ENCODE results near the gene MGAT4C. TPM values are rescaled to one million over a fixed set of nuclear protein-coding genes. Genes with fewer than 3 reads are reported as not detected.

Gene MGAT4C
- total RNA-seq, 1 donor from 2014 or later, result 0.32 TPM

DNA sequence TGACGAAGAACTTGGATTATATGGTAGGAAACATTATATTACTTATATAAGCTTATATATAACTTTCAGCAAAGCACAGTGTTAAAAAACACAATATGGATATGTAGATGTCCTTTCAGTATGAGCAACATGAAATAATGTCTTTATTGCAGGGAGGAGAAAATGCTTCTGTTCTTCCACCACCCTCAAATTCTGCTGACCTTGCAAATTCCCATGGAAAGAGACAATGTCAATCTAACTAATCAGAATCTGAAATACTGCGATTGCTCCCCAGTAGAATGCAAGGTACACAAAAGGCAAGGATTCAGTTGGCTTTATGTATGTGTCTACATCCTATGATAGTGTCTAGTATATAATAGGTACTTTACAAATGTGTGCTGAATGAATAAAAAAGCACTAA, 26.4 kb downstream of the MGAT4C start:
- DNase-seq (ENCODE audit: low spot score), result no peak

DNA sequence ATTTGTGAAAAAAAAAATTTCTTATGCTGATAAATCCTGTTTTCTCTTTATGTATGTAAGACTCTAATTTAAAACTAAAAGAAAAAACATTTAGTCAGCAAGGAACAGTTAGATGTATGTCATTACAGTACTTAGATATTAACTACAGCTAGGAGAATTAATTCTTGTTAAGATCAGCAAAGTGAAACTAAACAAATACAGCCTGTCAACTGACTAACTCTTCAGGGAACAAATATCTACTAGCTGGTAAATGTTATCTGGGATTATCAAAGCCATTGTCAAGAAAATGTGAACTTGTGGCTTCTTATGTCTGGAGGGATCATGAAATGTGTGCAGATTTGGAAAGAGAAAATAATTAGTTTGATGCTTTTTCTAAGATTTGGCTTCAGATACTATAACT, 27.5 kb downstream of the MGAT4C start:
- DNase-seq (ENCODE audit: low spot score), result no peak

GRCh38 chr12:86226481-86226880, 29.7 kb downstream of the MGAT4C start:
- no peak for DNase-seq (ENCODE audit: low spot score)

DNA sequence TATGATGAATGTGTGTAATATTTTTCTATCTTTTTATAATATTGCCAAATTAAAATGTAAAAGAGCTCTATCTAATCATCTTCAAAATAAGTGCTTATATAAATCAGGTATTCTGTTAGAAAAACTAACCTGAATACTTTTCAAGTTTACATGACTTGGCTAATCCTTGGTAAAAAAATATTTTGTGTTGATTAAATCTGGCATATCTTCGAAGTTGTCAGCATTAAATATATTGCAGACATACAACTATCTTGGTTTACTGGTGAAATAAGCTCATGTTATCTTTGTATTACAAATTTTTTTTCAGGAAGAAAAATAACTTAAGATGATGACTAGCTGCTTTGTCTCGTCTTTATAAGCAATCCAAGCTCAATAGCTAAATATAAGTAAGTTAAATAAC, 39.6 kb downstream of the MGAT4C start:
- no peak for DNase-seq (ENCODE audit: low spot score)

GRCh38 chr12:86213012-86213411, 43.2 kb downstream of the MGAT4C start:
- no peak for DNase-seq (ENCODE audit: low spot score)

DNA sequence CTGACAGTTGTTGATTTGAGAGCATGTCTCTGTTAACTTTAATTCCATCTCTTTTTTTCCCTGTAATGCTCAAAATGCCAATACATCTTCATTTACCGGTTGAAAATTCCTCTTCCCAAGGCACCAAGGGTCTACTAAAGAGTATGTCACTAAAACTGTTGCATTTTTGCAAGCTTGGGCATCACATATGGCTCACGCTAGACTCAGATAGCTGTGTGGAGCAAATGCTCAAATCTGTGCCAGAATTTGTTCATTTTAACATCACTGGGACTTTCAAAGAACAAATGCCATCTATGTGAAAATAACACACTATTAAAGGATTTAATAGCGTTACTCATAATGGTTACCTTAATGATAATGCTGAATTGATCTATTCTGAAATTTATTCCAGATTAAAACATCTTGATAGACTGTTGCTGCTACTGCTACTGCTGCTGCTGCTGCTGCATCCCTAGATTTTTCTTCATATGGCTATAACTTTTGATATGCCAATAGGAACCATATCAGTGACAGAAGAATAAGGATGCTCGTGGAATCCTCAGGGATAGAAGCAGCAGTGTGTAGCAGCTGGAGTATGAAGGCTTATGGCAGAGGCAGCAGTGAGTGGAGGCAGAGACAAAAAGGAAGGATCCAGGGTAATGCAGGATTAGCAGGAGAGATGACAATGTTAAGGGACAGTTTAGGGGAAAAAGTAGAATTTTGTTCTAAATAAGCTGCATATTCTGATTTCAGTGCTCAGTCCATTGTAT, 57.3 kb downstream of the MGAT4C start:
- DNase-seq (ENCODE audit: low spot score), result no peak

- DNase-seq (ENCODE audit: low spot score), result no peak
Observed at GRCh38 chr12:86196465-86196864, 59.7 kb downstream of the MGAT4C start.

- no peak for DNase-seq (ENCODE audit: low spot score)
Observed at GRCh38 chr12:86194721-86195120, 61.5 kb downstream of the MGAT4C start.

DNA sequence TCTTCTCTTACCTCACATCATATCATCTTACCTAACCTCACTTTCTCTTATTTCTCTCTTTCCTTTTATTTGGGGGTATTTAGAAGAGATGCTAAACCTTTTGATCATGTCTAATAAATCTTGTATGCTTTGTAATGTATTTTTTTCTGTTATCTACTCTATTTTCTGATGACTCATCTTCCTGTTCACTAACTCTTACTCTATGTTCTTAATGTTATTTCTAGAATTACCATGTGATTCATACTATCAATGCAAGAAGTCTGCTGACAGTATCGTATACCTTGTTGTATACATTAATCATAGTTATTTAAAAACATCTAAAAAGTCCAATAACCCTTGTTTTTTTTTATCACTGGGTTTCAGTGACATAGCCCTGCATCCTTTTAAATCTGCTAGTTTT, 62.3 kb downstream of the MGAT4C start:
- no peak for DNase-seq (ENCODE audit: low spot score)

GRCh38 chr12:86188226-86188625, 68.0 kb downstream of the MGAT4C start:
- no peak for DNase-seq (ENCODE audit: low spot score)

DNA sequence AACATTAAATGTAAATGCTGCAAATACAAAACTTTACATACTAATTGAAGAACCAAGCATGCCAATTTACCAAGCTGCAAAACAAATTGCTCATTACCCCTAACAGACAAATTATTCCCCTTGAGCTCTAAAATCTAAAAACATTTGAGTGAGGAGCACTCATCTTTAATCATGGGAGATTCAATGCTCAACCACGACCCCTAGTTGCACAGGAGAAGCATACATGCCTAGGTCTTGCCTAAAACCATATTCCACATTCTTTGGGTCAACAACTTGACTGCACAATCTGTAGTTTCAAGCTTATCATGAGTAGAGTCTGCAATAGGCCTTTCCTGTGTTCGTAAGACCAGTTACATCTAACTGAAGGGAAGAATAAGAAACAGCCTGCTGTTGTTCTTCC, 69.7 kb downstream of the MGAT4C start:
- no peak for DNase-seq (ENCODE audit: low spot score)

DNA sequence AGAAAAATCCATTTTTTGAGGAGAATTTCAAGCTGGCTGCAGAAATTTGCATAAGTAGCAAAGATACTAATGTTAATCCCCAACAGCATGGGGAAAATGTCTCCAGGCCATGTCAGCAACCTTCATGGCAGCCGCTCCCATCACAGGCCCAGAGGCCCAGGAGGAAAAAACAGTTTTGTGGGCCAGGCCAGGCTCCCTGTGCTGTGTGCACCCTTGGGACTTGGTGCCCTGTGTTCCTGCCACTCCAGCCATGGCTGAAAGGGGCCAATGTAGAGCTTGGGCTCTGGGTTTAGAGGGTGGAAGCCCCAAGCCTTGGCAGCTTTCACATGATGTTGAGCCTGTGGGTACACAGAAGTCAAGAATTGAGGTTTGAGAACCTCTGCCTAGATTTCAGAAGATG, 76.3 kb downstream of the MGAT4C start:
- DNase-seq (ENCODE audit: low spot score), result no peak

DNA sequence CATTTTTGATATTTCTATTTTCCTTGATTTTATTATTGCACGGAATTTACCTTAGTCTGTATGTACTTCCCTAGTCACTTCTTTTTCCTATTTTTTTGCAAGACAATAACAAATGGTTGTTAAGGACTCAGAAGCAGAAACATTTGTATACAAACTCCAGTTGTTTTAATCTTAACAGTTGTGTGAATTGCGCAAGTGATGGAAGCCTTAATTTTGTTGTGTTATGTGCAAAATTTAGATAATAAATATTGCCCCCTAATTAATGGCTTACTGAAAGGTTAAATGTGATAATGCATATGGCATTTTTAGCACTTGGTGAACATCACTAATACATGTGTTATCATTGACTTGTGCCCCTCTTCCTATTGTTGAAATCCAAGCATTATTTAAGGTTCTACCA, 82.0 kb downstream of the MGAT4C start:
- DNase-seq (ENCODE audit: low spot score), result no peak

DNA sequence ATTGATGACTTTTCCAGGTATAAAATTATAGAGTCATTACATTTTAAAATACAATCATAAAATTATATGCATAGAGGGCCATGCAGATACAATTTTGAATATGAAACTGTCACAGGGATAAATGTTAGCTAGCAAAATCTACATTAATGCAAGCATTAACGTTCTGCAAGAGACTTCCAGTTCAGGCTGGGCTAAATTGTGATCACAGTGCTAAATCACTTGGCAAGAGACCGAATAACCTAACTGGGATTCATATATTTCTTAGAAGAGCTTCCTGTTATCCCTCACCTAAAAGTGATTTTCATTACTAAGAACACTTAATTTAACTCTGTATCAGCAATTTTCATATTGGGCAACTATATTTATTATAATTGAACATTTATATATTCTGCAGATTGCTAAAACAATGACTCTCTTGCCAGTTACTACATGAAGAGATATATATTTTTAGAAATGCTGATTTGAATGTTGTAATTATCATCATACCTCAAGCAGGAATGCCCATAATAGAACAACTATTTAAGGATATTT, 83.2 kb downstream of the MGAT4C start:
- DNase-seq (ENCODE audit: low spot score), result no peak

DNA sequence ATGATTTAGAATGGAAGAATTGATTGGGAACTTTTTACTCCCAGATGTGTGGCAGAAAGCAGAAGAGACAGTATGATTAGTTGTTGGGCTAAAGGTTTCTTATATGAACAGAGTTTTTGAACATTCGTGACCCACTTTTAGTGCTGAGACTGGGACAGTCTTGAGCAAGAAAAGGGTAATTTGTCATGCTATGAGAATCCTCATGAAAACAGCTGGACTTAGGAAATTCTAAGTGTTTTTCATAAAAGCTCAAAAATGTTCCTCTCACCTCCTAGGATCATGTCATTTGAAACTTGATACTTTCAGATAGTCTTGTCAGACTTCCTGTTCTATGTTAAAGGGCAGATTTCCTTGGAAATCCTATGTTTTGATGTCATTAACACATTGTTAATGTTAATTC, 86.1 kb downstream of the MGAT4C start:
- no peak for DNase-seq (ENCODE audit: low spot score)

GRCh38 chr12:86158956-86159355, 97.2 kb downstream of the MGAT4C start:
- no peak for DNase-seq (ENCODE audit: low spot score)

DNA sequence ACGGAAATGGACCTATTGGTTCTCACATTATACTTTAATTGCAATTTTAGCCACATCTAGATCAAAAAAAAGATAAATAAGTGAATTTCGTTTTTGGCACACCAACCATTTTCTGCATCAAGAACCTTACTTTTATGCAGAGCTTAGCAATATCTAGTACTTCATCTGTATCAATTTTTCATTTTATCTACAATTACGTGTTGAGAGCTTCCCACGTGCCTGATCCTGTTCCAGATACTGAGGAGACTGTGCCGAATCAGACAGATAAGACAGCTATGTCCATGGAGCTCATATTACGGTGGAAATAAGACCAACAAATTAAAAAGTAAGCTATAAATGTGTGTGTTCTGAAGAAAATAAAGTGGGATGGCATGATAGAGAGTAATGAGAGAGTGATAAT, 101.6 kb downstream of the MGAT4C start:
- DNase-seq (ENCODE audit: low spot score), result no peak

GRCh38 chr12:86148612-86149011, 107.6 kb downstream of the MGAT4C start:
- DNase-seq (ENCODE audit: low spot score), result no peak

GRCh38 chr12:86148071-86148470, 108.1 kb downstream of the MGAT4C start:
- no peak for DNase-seq (ENCODE audit: low spot score)

DNA sequence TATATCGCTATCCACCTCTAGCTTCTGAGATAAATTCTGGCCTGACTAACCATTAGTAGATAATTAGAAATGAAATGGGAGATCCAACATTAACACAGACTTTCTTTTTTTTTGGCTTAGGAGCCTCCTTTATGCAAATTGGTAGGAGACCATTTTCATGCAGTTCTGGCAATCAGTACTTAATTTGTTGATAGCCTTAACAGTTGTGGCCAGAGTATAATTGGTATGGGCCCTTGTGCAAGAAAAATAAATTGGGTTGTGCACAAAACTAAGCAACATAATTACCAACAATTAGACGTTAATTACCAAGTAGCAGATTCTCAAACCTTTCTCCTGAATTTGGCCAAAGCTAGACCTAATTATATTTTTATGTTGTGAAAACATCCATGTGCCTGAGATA, 111.0 kb downstream of the MGAT4C start:
- no peak for DNase-seq (ENCODE audit: low spot score)

DNA sequence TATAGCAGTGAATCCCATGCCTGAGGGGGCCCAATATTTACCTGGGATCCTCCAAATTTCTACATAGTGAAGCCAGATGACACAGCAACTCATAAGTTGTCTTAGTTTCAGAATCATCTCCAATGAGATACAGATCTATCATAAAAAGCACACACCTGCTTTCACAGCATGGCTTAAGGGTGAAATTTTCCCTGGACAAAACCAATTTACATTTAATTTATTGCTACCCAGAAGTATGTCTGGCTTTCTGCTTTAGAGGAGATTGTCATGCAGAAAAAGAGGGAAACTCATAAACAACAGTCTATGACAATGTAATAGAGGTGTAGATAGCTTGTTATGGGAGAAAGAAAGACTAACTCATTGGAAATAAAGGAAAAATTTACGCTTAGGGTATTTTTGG, 113.0 kb downstream of the MGAT4C start:
- no peak for DNase-seq (ENCODE audit: low spot score)

DNA sequence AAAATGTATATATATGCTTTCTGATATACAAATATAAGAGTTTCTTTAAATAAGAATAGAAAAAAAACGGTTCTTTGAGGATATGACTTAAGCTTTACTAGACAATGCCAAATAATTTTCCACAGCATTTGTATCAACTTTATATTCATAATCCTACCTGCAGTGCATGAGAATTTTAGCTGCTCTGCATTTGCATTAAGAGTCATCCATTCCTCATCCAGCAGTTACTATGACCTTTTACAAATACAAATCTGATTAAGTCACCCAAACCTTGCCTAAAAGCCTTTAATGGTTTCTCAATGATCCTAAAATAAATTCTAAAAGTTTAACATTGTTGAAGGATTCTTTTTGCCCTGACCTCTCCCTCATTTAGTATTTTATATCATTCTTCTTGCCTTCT, 116.5 kb downstream of the MGAT4C start:
- no peak for DNase-seq (ENCODE audit: low spot score)

DNA sequence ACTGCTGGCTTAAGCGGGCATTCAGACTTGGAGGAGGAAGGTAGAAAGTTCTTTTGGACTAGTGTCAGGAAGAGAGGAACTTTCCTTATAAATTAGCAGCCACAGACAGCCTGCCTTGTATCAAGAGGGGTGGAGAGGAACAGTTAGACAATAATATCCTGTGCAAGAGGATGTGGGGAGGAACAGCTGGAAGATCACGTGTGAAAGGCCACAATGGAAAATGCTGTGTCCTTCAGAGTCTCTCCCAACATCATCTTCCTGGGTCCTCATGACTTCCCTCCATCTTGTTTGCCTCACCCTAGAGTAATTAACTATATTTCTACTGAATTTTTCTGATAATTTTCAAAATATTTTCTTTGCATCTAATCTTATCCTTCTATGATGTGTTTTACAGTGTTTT, 117.4 kb downstream of the MGAT4C start:
- no peak for DNase-seq (ENCODE audit: low spot score)

- no peak for DNase-seq (ENCODE audit: low spot score)
Observed at GRCh38 chr12:86137936-86138335, 118.3 kb downstream of the MGAT4C start.
